OCI-M1 (cell line): ENCODE results near the gene NRXN3.
"Not testable (repeated sequence)": the region's sequence is repeated elsewhere in the genome, so short reads cannot be mapped to it uniquely, and the experiment has no call there.

ENCODE experiments used
- DNase-seq: peaks from one replicate; lab custom pipeline; 2025; lab: John Stamatoyannopoulos, UW

Gene NRXN3

GRCh38 chr14:79064214-79064613 lies 894.0 kb downstream of the NRXN3 start:
- DNase-seq = no peak

DNA sequence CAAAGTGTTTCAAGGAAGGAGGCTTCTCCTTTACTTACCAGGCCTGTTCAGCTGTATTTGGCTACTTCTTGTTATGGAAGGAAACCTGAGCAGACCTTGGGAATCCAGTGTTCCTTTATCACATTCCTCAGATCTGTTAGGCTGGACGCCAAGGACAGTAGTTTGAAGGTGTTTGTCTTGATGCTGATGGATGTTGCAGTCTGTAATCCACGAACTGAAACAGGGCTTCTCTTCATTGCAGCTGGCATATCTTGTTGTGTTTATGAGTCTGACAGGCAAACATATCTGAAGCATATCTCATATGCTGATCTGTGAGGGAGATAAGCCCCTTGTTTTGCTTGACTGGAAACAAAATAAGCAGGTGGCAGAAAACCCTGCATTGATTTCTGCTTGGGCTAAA lies 904.3 kb downstream of the NRXN3 start:
- DNase-seq = no peak

DNA sequence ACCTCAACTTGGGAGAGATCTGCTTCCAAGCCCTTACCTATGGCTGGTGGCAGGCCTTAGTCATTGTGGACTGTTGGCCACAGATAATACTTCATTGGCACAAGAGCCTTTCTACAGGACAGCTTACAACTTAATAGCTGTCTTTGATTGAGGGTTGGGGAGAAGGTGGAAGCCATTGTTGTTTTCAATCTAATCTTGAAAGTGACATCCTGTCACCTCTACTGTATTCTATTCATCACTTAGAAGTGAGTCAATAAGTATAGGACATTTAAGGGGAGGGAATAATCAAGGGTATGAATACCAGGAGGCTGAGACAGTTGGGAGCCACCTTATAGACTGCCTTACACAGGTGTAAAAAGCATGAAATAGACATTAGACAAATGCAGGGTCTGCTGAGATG lies 906.3 kb downstream of the NRXN3 start:
- DNase-seq = no peak

DNA sequence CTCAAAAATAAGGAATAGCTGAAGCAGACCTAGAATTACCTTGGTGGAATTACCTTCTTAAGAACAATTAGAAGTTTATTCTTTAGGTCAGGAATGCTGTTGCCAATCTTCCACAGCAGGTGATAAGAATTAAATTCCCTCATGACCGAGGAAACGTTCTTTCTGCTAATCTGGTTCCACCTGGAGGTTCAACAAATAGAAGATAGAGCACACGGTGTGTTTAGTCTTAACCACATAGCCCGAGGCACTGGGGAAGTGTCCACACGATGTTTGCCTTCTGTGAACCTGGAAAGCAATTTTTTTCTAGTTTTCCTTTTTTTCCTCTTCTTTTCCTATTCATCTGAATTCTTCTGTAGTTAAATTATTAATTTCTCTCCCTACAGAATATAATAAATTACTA lies 906.9 kb downstream of the NRXN3 start:
- DNase-seq = no peak

- DNase-seq = no peak
Measured at GRCh38 chr14:79080040-79080439, 909.9 kb downstream of the NRXN3 start.

DNA sequence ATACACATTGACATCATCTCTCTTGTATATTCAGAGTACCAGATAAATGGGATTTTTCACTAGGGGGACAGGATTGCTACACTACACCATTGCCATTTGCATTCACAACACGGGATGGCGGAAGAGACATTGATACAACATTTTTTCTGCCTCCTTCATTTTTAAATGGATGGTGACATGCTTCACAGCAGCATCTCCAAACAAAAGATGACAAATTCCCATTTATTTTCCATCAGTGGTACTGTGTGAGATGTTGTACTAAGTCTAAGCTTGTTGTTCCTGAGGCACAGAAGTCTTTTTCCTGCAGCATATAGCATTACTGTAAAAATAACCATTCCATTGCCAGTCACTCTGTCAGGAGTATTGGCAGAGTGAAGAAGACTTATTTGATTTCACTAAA lies 912.7 kb downstream of the NRXN3 start:
- DNase-seq = no peak

GRCh38 chr14:79083356-79083755 lies 913.2 kb downstream of the NRXN3 start:
- no peak for DNase-seq

GRCh38 chr14:79084861-79085260 lies 914.7 kb downstream of the NRXN3 start:
- no peak for DNase-seq

- DNase-seq = no peak
Measured at GRCh38 chr14:79089576-79089975, 919.4 kb downstream of the NRXN3 start.

DNA sequence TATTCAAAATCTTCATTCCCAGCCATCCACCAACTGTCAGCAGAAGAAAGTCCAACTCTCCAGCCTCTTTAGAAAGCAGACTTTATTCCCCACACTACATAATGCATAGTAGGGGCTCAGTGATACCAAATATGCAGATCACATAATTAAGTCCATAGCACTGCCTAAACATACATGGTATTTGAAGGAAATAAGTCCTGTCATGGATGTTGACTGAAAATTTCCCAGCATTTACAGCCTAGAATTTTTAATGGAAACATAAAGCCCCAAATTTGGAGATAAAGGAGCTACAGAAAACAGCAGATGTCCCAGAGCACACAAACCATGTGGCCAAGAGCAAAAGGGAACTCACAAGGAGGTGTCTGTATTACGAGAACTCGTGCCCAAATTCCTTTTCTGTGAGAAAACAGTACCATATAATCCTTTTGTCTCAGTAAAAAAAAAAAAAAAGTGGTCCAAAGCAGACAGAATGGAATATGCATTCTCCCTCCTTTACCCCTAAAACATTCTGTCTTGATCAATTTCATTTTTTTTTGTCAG lies 920.5 kb downstream of the NRXN3 start:
- DNase-seq = no peak

GRCh38 chr14:79091381-79091963 lies 921.3 kb downstream of the NRXN3 start:
- DNase-seq = peak; percentile 1

GRCh38 chr14:79093531-79093930 lies 923.4 kb downstream of the NRXN3 start:
- peak; percentile 54 for DNase-seq

GRCh38 chr14:79094951-79095350 lies 924.8 kb downstream of the NRXN3 start:
- no peak for DNase-seq

- no peak for DNase-seq
Measured at GRCh38 chr14:79096811-79097210, 926.6 kb downstream of the NRXN3 start.

- no peak for DNase-seq
Measured at GRCh38 chr14:79098324-79098723, 928.2 kb downstream of the NRXN3 start.

GRCh38 chr14:79100578-79100977 lies 930.4 kb downstream of the NRXN3 start:
- no peak for DNase-seq

GRCh38 chr14:79101388-79101787 lies 931.2 kb downstream of the NRXN3 start:
- no peak for DNase-seq

DNA sequence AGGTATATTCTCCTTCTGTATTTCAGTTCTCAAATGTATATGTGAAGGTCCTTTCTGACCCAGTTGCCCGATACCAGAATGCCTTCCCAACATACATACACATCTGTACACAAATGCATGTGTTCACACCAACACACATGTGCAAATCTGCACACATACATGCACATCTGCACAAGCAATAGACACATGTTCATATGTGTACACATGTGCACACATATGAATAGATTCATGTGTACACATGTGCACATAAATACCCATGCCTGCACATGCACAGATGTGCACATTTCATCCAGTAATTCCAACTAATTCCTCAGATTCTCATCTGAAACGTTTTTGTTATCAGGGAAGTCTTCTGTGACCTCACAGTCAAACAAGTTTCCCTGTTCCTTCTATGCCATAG lies 933.6 kb downstream of the NRXN3 start:
- no peak for DNase-seq

GRCh38 chr14:79110564-79110963 lies 940.4 kb downstream of the NRXN3 start:
- not testable (repeated sequence) for DNase-seq

- peak; percentile 72 for DNase-seq
Measured at GRCh38 chr14:79111987-79112501, 941.9 kb downstream of the NRXN3 start.

DNA sequence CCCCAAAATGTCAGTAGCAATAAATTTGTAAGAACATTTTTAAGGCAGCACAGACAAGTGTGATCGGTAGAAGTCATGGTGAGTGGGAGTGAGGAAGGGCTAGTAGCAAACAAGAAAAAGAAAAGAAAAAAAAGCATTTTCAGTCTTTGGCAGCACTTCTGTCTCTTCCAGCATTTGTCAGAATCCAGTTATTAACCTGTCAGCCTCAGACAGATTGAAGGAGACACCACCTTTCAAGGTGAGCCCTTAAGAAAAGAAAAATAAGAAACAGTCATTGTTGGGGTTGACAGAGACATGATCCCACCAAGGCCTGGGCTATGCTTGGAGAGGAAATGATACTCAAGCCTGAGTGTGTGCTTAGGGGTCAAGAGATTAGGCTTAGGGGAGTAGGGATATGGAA lies 947.4 kb downstream of the NRXN3 start:
- DNase-seq = no peak

DNA sequence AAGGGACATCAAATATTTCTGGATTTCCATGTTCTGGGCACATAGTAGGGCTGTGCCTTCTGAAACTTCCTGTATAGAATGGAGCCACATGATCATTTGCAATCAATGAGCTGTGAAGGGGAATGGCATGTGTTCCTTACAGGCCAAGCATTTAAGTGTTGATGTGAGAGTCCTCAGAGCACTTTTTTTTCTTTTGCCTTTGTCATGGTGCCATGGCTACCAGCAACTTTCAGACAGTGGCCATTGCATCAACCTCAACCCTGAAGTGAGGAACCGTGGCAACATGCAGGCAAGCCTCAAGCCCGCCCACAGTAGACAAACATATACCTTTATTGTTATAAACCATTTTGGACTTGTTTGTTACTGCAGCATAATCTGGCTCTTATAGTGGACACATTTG lies 948.1 kb downstream of the NRXN3 start:
- DNase-seq = peak; percentile 3

GRCh38 chr14:79134361-79134760 lies 964.2 kb downstream of the NRXN3 start:
- peak; percentile 3 for DNase-seq
